Gastroesophageal sphincter (tissue), 3 donors: ENCODE data around the gene SLC25A41.

Experiments used
- CTCF ChIP-seq, 4 experiments: fragments of 200-600 bp in 2 of 4; fragments of 450-650 bp in 2 of 4; sonication (generic) in 1 of 4; IDR thresholded peaks; one replicate each; pipeline ENCODE4 v1.5.1; 2017 to 2019; ENCODE audit warnings: antibody characterized with exemption in 4 of 4, mild to moderate bottlenecking in 2 of 4, moderate library complexity in 2 of 4
- POLR2A ChIP-seq, 2 donors: fragments of 450-650 bp; IDR thresholded peaks; one replicate each; pipeline ENCODE4 v1.6.1; 2017; ENCODE audit warnings: antibody characterized with exemption in 2 of 2, mild to moderate bottlenecking in 2 of 2, moderate library complexity in 1 of 2
- POLR2AphosphoS5 ChIP-seq: sonication (generic); formaldehyde crosslinking; IDR thresholded peaks from one replicate; pipeline ENCODE4 v1.6.1; 2017; ENCODE audit warnings: antibody characterized with exemption

GRCh38 chr19:6448045-6448444 is 14.5 kb upstream of the SLC25A41 start:
- TF ChIP-seq CTCF (IDR thresholded peaks at IDR 0.05) = no peak
- no peak for TF ChIP-seq POLR2AphosphoS5
- TF ChIP-seq POLR2A (IDR thresholded peaks at IDR 0.05) = no peak
